ENCODE results near the gene FOSB.

Gene FOSB

DNA sequence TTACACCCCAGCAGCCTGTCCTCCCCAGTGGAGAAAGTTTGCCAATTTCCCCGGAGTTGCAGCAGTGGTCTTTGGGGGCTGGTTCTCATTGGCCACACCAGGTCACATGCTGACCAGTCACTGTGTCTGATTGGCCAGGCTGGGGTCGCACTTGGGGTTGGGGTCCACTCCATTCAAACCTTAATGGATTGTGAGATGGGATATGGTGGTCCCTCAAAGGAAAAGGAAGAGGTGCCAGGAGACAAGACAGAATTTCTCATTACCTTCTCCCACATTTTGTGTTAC lies 33.9 kb downstream of the FOSB start:
- no peak overlapping the region for H3K4me3 ChIP-seq (ENCODE audit: insufficient read depth in 1 of 2, low read depth in 1 of 2, low read length in 2 of 2)
- no peak overlapping the region for H3K9ac ChIP-seq (ENCODE audit: low read length)
- no peak for DNase-seq
- no peak overlapping the region for H2BK15ac ChIP-seq (ENCODE audit: low read depth, poor library complexity, severe bottlenecking)
- H3K4ac ChIP-seq (ENCODE audit: low read depth in 1 of 2, low read length in 2 of 2) = no peak overlapping the region
- peaks cover 2% of the 10 kb centered on the region for H3K79me1 ChIP-seq (replicated peaks; ENCODE audit: low read length, poor library complexity, severe bottlenecking)
- H3K27me3 ChIP-seq (ENCODE audit: control insufficient read depth in 1 of 2, insufficient read depth in 1 of 2, low read length in 2 of 2) = peaks cover 23 to 31% of the 10 kb centered on the region in 2 experiments
- H3K18ac ChIP-seq (ENCODE audit: low read depth in 1 of 2, low read length in 2 of 2) = no peak overlapping the region
- no peak overlapping the region for H2BK5ac ChIP-seq (ENCODE audit: low read depth, low read length, poor library complexity, severe bottlenecking)
- 36% methylated on average over 2 of the region's 2 CpGs for WGBS
- H2BK12ac ChIP-seq (ENCODE audit: low read length in 2 of 2) = no peak overlapping the region
- H3K27ac ChIP-seq (ENCODE audit: low read length, poor library complexity, severe bottlenecking) = no peak overlapping the region
- no peak overlapping the region for H2AK5ac ChIP-seq (ENCODE audit: low read length, severe bottlenecking)
- H3K9me3 ChIP-seq (ENCODE audit: control insufficient read depth, low read length) = no peaks in the 10 kb centered on the region
- no peak overlapping the region for H3K23ac ChIP-seq (ENCODE audit: low read length in 2 of 2)
- H3K4me1 ChIP-seq (ENCODE audit: control insufficient read depth, insufficient read depth, low read depth, low read length) = peaks cover 24% of the 10 kb centered on the region
- H3K14ac ChIP-seq (ENCODE audit: low read length in 2 of 2) = no peak overlapping the region
- H2AFZ ChIP-seq (ENCODE audit: low read depth, low read length) = no peak overlapping the region
- no peak overlapping the region for H2BK120ac ChIP-seq (ENCODE audit: low read depth, low read length)
- H3K36me3 ChIP-seq (ENCODE audit: control insufficient read depth in 1 of 2, insufficient read depth in 2 of 2, low read depth in 1 of 2, low read length in 2 of 2) = no peaks in the 10 kb centered on the region
- H4K8ac ChIP-seq (ENCODE audit: low read length) = no peak overlapping the region
- no peak overlapping the region for H3K4me2 ChIP-seq (ENCODE audit: low read length, poor library complexity, severe bottlenecking)
- H4K91ac ChIP-seq (ENCODE audit: low read length) = no peak overlapping the region

- no peak overlapping the region for H3K18ac ChIP-seq (ENCODE audit: low read depth in 1 of 2, low read length in 2 of 2)
- H3K4ac ChIP-seq (ENCODE audit: low read depth in 1 of 2, low read length in 2 of 2) = no peak overlapping the region
- H2BK5ac ChIP-seq (ENCODE audit: low read depth, low read length, poor library complexity, severe bottlenecking) = no peak overlapping the region
- H3K4me1 ChIP-seq (ENCODE audit: control insufficient read depth, insufficient read depth, low read depth, low read length) = peaks cover 23% of the 10 kb centered on the region
- H4K91ac ChIP-seq (ENCODE audit: low read length) = no peak overlapping the region
- H3K4me2 ChIP-seq (ENCODE audit: low read length, poor library complexity, severe bottlenecking) = no peak overlapping the region
- H3K36me3 ChIP-seq (ENCODE audit: control insufficient read depth in 1 of 2, insufficient read depth in 2 of 2, low read depth in 1 of 2, low read length in 2 of 2) = no peaks in the 10 kb centered on the region
- H3K79me1 ChIP-seq (replicated peaks; ENCODE audit: low read length, poor library complexity, severe bottlenecking) = peaks cover 2% of the 10 kb centered on the region
- DNase-seq = no peak
- H2AK5ac ChIP-seq (ENCODE audit: low read length, severe bottlenecking) = no peak overlapping the region
- H3K4me3 ChIP-seq (ENCODE audit: insufficient read depth in 1 of 2, low read depth in 1 of 2, low read length in 2 of 2) = no peak overlapping the region
- H3K27ac ChIP-seq (ENCODE audit: low read length, poor library complexity, severe bottlenecking) = no peak overlapping the region
- H4K8ac ChIP-seq (ENCODE audit: low read length) = no peak overlapping the region
- H3K9ac ChIP-seq (ENCODE audit: low read length) = no peak overlapping the region
- H3K14ac ChIP-seq (ENCODE audit: low read length in 2 of 2) = no peak overlapping the region
- H3K9me3 ChIP-seq (ENCODE audit: control insufficient read depth, low read length) = no peaks in the 10 kb centered on the region
- no peak overlapping the region for H3K23ac ChIP-seq (ENCODE audit: low read length in 2 of 2)
- no peak overlapping the region for H2BK12ac ChIP-seq (ENCODE audit: low read length in 2 of 2)
- no peak overlapping the region for H2BK120ac ChIP-seq (ENCODE audit: low read depth, low read length)
- H3K27me3 ChIP-seq (ENCODE audit: control insufficient read depth in 1 of 2, insufficient read depth in 1 of 2, low read length in 2 of 2) = peaks cover 23 to 30% of the 10 kb centered on the region in 2 experiments
- H2BK15ac ChIP-seq (ENCODE audit: low read depth, poor library complexity, severe bottlenecking) = no peak overlapping the region
- H2AFZ ChIP-seq (ENCODE audit: low read depth, low read length) = no peak overlapping the region
- 73% methylated on average over 4 of the region's 5 CpGs for WGBS
Observed at GRCh38 chr19:45502111-45502510, 34.3 kb downstream of the FOSB start.

DNA sequence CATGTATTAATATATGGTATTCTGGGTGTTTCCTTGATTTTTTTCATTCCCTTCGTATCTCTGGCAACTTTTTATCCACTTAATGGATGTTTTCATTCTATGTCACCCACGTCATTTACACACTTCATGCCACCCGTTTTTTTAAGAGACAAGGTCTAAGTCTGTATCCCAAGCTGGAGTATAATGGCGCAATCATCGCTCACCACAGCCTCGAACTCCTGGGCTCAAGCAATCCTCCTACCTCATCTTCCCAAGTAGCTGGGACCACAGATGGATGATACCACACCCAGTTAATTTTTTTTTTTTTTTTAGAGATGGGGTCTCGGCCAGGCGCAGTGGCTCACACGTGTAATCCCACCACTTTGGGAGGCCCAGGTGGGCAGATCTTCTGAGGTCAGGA lies 36.1 kb downstream of the FOSB start:
- Histone ChIP-seq H2BK5ac (ENCODE audit: low read depth, low read length, poor library complexity, severe bottlenecking) (no peak overlapping the region), H3K79me1 (replicated peaks; ENCODE audit: low read length, poor library complexity, severe bottlenecking) (peaks cover 2% of the 10 kb centered on the region), H2BK120ac (ENCODE audit: low read depth, low read length) (no peak overlapping the region), H2AK5ac (ENCODE audit: low read length, severe bottlenecking) (no peak overlapping the region), H4K8ac (ENCODE audit: low read length) (no peak overlapping the region), H3K4me3 (ENCODE audit: insufficient read depth in 1 of 2, low read depth in 1 of 2, low read length in 2 of 2) (no peak overlapping the region), H3K18ac (ENCODE audit: low read depth in 1 of 2, low read length in 2 of 2) (no peak overlapping the region), H3K27ac (ENCODE audit: low read length, poor library complexity, severe bottlenecking) (no peak overlapping the region), H2BK12ac (ENCODE audit: low read length in 2 of 2) (no peak overlapping the region), H3K36me3 (ENCODE audit: control insufficient read depth in 1 of 2, insufficient read depth in 2 of 2, low read depth in 1 of 2, low read length in 2 of 2) (no peaks in the 10 kb centered on the region), H3K9me3 (ENCODE audit: control insufficient read depth, low read length) (no peaks in the 10 kb centered on the region), H3K23ac (ENCODE audit: low read length in 2 of 2) (no peak overlapping the region), H2AFZ (ENCODE audit: low read depth, low read length) (no peak overlapping the region), H3K4me2 (ENCODE audit: low read length, poor library complexity, severe bottlenecking) (no peak overlapping the region), H3K4ac (ENCODE audit: low read depth in 1 of 2, low read length in 2 of 2) (no peak overlapping the region), H4K91ac (ENCODE audit: low read length) (no peak overlapping the region), H3K27me3 (ENCODE audit: control insufficient read depth in 1 of 2, insufficient read depth in 1 of 2, low read length in 2 of 2) (peaks cover 11 to 15% of the 10 kb centered on the region in 2 experiments), H3K14ac (ENCODE audit: low read length in 2 of 2) (no peak overlapping the region), H2BK15ac (ENCODE audit: low read depth, poor library complexity, severe bottlenecking) (no peak overlapping the region), H3K9ac (ENCODE audit: low read length) (no peak overlapping the region), H3K4me1 (ENCODE audit: control insufficient read depth, insufficient read depth, low read depth, low read length) (peaks cover 13% of the 10 kb centered on the region)
- DNase-seq = no peak
- 91% methylated on average over 9 of the region's 9 CpGs for WGBS

DNA sequence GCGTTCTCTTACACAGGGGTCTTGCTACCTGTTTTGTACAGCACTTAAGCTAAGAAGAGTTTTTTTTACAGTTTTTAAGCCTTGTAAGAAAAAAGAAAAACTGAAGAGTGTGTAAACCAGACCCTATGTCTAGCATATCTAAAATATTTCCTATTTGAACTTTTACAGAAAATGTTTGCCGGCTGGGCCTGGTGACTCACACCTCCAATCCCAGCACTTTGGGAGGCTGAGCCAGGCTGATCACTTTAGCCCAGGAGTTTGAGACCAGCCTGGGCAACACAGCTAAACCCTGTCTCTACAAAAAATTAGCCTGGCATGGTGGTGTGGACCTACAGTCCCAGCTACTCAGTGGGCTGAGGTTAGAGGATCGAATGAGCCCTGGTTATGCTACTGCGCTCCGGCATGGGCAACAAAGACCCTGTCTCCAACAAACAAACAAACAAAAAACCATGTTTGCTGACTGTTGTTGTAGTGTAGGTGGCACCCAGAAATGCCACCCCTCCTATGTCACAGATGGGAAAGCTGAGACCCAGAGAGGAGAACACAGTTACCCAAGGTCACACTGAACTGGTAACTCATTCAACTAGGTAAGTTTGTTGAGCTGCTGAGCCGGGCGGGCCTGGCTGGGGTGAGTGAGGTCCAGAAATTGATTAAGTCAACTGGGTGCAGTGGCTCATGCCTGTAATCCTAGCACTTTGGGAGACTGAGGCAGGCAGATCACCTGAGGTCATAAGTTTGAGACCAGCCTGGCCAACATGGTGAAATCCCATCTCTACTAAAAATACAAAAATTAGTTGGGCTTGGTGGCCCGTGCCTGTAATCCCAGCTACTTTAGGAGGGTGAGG lies 37.6 kb downstream of the FOSB start:
- H4K8ac ChIP-seq (ENCODE audit: low read length) = peak overlapping the region; percentile 72
- H3K23ac ChIP-seq (ENCODE audit: low read length in 2 of 2) = no peak overlapping the region
- peak overlapping the region; percentile 36 for H3K9ac ChIP-seq (ENCODE audit: low read length)
- peak overlapping the region in 1 of 2 experiments; percentile 60 for H3K18ac ChIP-seq (ENCODE audit: low read depth in 1 of 2, low read length in 2 of 2)
- no peak overlapping the region for H3K4me2 ChIP-seq (ENCODE audit: low read length, poor library complexity, severe bottlenecking)
- H3K4me1 ChIP-seq (ENCODE audit: control insufficient read depth, insufficient read depth, low read depth, low read length) = peaks cover 15% of the 10 kb centered on the region
- peaks cover 2% of the 10 kb centered on the region for H3K79me1 ChIP-seq (replicated peaks; ENCODE audit: low read length, poor library complexity, severe bottlenecking)
- H3K27ac ChIP-seq (ENCODE audit: low read length, poor library complexity, severe bottlenecking) = peak overlapping the region; percentile 45
- H2BK15ac ChIP-seq (ENCODE audit: low read depth, poor library complexity, severe bottlenecking) = no peak overlapping the region
- WGBS = 68% methylated on average over 4 of the region's 8 CpGs
- peaks cover 0 to 4% of the 10 kb centered on the region in 2 experiments for H3K27me3 ChIP-seq (ENCODE audit: control insufficient read depth in 1 of 2, insufficient read depth in 1 of 2, low read length in 2 of 2)
- no peak overlapping the region for H3K4me3 ChIP-seq (ENCODE audit: insufficient read depth in 1 of 2, low read depth in 1 of 2, low read length in 2 of 2)
- no peak overlapping the region for H3K4ac ChIP-seq (ENCODE audit: low read depth in 1 of 2, low read length in 2 of 2)
- DNase-seq = peak; percentile 57
- peak overlapping the region in 1 of 2 experiments; percentile 30 for H3K14ac ChIP-seq (ENCODE audit: low read length in 2 of 2)
- no peaks in the 10 kb centered on the region for H3K9me3 ChIP-seq (ENCODE audit: control insufficient read depth, low read length)
- H2BK120ac ChIP-seq (ENCODE audit: low read depth, low read length) = no peak overlapping the region
- H2AK5ac ChIP-seq (ENCODE audit: low read length, severe bottlenecking) = peak overlapping the region; percentile 14
- H2BK5ac ChIP-seq (ENCODE audit: low read depth, low read length, poor library complexity, severe bottlenecking) = no peak overlapping the region
- peak overlapping the region in 1 of 2 experiments; percentile 54 for H2BK12ac ChIP-seq (ENCODE audit: low read length in 2 of 2)
- no peaks in the 10 kb centered on the region for H3K36me3 ChIP-seq (ENCODE audit: control insufficient read depth in 1 of 2, insufficient read depth in 2 of 2, low read depth in 1 of 2, low read length in 2 of 2)
- no peak overlapping the region for H4K91ac ChIP-seq (ENCODE audit: low read length)
- no peak overlapping the region for H2AFZ ChIP-seq (ENCODE audit: low read depth, low read length)

Measured in mesenchymal stem cell (in vitro differentiated cells and primary cell).